HG03064 (cell line): ENCODE results near the gene BATF.
A peak's percentile ranks its signal among the peaks of the same experiment; 100 is the strongest.
"Not testable (repeated sequence)": the region's sequence is repeated elsewhere in the genome, so short reads cannot be mapped to it uniquely, and the experiment has no call there.

Experiments
- ATAC-seq: cut with Tn5 transposase; IDR thresholded peaks from one replicate; pipeline ENCODE4 v1.9.1; 2021; ENCODE audit warnings: low read depth; ENCODE audit not compliant: unreplicated experiment

Gene BATF, protein sequence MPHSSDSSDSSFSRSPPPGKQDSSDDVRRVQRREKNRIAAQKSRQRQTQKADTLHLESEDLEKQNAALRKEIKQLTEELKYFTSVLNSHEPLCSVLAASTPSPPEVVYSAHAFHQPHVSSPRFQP

DNA sequence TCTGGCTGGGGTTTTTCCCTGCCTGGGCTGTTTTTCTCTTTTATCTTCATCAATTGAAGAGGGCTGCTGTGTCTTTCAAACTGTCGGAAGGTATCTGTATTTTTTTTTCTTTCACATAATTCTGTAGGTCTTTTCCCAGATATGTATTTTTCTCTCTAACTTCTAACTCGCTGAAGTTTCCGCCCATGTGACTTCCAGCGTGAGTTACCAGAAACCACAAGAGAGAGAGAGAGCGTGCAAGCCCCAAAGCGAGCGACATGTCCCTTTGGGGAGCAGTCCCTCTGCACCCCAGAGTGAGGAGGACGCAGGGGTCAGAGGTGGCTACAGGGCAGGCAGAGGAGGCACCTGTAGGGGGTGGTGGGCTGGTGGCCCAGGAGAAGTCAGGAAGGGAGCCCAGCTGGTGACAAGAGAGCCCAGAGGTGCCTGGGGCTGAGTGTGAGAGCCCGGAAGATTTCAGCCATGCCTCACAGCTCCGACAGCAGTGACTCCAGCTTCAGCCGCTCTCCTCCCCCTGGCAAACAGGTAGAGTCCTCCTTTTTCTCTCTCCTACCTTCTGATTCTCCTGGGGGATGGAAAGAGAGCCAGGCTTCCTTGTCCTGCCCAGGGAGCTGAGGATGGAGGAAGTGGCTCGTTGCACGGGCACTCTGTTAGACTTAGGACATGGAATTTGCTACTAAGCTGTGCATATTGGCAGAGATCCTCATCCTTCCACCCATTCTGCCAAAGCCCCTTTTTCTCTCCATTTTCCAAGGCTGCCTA is at the start of gene BATF:
TSS of gene BATF (plus strand) at position 246 of the 759 bp plus-strand sequence. CDS start at position 460, 214 bp downstream.
- peak; percentile 53 for ATAC-seq

DNA sequence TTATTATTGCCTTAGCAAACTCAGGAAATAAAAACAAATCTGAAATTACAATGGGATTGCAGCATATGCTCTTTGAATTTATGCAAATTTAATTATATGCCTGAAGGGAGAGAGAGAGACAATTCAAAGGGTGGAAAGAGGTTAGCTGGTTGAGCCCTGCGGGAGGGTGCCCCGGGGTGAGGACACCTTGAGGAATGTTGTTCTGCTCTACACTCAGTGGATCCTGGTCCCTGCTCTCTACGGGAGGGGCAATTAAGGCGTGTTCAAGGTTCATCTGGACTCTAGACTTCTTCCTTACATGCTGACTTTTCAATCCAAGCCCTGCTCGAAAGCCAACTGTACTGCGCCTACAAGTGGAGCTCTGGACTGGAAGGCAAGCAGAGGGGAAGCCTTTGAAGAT is 48.1 kb upstream of the BATF start:
- ATAC-seq: not testable (repeated sequence)

DNA sequence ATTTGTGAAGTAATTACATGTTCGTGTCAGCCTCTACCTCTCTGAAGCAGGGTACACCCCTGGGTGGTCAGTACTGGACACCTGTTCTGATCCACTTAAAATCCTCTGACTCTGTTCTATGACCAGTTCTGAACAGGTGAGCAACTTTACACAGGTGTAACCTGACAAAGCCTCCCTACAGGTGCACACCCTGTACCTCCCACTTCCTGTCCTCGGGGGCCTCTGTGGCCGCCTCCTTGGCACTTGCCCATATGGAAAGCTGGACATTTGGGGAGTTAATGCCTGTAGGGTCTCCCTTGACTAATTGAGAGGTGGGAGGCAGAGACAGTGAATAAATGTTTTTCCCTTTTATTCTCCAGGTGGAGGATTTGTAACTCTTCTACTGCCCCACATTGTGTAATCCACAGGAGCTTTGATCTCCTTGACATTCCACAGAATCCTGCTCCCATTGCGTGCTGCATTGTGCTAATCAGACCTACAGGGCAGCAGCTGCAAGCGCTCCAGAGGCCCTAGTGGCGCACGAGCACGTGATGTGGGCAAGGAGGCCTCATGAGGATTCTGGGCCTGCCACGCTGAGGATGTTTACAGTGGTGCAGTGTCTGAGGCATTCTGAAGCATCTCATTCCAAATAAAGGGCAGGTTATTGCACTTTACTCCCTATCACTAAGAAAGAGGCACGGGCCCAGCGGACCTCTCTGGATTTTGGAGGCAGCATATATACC is 45.8 kb upstream of the BATF start:
- no peak for ATAC-seq

DNA sequence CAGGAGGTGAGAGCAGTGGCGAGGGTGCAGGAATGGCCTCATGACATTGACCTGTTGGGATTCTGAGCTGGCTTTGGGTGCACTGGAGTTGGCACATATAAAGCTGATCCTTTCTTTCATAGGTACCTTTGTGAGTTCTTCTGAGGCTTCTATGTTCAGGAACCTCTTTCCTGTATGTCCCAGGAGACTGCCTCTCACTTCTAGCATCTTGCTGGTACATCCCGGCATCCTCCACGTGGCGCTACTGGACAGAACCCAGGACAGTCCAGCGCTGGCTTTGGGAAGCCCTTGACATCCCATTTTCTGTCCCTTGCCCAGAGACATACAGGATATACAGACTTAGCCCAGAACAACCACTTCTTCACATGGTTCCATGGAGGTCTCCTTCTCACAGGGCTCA is 44.4 kb upstream of the BATF start:
- no peak for ATAC-seq

DNA sequence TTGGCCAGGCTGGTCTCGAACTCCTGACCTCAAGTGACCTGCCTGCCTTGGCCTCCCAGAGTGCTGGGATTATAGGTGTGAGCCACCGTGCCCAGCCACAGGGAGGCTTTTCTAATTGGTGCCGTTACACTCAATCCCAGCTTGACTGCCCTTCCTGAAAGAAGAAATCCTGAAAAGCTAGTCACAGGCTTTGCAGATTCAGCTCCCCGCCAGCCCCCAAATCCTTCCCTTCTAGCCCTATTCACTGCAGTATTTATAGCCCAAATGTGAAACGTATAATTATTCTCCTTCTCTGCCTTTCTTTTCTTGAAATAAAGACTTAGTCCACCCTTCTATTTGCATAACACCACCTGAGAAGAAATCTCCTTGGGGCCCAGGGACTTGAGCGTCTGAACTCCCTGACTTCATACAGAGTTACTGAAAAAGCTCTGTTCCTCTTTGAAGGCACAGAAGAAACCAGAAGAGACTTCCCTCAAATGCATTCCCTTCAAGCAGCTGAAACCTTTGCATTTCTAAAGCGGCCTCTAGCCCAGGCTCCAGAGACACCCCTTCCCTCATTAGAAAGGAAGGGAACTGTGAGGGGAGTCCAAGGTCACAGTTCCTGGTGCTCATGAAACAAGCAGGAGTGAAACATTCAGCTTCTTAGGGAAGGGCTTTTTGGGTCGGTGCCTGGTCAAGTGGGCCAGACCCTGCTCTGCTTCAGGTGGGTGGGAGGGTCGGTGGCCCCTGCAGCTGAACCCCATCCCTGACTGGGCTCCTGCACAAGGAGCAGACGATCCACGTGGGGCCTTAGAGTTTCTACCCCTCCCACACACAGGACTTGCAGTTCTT is 42.3 kb upstream of the BATF start:
- peak; percentile 84 for ATAC-seq

DNA sequence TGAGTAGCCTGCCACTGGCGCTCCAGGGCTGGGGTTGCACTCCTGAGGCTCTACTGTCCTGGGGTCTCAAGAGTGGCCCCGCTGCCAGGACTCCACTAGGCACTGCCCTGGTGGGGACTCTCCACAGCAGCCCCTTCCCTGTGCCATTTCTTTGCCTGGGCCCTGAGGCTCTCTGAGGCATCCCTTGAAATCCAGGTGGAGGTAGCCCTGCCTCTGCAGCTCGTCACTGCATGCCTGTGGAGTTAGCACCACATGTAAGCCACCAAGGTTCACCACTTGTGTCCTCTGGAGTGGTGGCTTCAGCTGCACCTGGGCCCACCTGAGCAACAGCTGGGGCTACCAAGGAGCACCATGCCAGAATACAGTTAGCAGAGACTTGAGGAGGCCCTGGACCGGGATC is 39.9 kb upstream of the BATF start:
- no peak for ATAC-seq

DNA sequence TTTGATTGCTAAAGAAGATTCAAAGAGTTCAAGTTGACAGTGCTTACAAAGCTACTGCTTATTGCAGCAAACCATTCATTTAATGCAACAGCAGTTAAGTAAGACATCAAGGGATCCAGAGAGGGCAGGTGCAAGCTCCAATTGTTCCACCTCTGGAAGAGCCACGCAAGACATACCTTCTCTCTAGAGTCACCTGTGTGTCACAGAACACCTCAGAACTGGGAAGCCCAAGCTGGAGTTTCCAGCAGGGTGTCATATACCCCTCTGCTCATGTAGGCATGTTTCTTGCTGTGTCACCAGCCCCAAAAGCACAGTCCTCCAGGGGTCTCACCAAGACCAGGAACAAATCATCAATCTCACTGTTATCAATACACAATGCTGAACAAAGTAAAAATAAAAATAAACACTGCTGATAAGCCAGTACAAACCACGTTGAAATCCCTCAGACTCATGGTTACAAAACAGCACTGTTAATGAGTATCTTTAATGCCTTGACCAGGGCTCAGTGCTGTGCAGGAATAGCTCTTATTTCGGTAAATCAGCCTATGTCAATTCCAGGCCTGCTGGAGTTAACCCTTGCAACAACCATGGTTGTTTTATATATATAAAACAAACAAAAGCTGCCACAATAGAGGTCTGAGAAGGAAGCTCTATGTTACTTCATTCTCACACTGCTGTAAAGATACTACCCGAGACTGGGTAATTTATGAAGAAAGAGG is 37.4 kb upstream of the BATF start:
- ATAC-seq: no peak

DNA sequence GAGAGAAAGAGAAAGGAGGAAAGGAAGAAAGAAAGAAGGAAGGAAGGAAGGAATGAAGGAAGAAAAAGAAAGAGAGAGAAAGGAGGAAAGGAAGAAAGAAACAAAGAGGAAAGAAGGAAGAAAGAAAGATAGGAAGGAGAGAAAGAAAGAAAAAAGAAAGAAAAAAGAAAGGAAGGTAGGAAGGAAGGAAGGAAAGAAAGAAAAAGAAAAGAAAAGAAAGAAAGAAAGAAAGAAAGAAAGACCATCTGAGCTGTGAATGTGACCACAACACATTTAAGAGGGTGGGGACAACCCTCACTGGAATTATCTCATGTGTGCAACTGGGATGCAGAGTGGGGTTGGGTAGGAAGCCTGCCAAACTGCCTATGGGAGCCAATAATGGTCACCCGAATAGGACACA is 36.0 kb upstream of the BATF start:
- no peak for ATAC-seq

DNA sequence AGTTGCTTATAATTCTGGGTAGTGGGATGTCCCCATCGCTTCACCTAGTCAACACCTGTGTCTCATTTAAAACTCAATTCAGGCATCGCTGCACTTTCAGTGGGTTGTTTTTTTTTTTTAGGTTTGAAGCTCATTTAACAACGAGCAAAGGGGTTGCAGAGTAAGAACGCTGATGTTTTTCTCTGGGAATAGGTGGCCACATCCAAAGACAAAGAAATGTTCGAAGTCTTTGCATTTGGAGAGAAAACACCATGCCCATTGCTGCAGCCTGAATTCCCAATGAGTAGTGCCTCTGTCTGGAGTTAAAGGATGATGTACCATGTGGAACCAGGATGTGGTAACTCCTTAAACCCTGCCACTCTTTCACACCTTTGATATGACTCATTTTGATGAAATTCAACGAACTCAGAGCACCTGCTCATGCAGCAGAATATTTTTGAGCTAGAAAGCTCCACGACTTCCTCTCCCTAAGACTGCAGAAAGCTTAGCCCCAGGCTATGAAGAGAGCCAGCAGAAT is 35.1 kb upstream of the BATF start:
- peak; percentile 85 for ATAC-seq

DNA sequence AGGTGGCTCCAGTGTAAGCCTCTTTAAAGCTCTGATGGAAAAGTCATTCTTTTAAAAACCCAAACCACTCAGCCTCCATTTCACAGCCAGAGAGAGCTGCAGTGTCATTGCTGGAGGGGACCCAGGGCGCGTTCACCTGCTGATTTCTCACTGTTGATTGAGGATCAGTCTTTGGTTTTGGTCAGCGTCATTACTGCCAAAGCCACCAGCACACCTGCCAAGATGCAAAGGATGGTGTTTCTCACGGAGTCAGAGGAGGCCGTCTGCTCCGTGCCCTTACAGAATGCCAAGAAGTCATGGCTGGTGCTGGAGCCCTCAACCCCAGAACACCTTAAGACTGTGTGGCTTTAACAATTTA is 32.8 kb upstream of the BATF start:
- no peak for ATAC-seq

DNA sequence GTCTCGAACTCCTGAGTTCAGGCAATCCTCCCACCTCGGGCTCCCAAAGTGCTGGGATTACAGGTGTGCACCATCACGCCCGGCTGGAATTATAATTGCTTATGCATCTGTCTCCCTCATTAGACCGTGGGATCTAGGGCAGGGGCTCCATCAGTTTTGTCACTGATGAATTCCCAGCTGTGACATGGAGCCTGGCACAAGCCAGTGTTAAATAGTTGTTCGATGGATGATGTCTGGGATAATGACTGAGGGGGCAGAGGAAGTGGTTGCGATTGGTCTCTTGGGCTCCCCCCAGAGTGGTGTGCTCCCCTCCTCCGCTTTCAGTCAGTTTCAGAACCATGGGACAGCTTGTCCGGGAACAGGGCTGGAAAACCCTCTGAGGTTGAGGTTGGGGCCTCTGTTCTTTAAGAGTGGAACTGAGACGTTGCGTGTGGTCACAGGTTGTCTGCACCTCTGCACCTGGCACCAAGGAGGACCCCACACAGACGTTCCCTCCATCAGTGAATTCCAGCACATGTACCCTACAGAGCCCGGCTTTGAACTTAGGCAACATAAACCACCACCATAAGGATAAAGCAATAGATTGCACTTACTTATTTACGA is 30.8 kb upstream of the BATF start:
- no peak for ATAC-seq

DNA sequence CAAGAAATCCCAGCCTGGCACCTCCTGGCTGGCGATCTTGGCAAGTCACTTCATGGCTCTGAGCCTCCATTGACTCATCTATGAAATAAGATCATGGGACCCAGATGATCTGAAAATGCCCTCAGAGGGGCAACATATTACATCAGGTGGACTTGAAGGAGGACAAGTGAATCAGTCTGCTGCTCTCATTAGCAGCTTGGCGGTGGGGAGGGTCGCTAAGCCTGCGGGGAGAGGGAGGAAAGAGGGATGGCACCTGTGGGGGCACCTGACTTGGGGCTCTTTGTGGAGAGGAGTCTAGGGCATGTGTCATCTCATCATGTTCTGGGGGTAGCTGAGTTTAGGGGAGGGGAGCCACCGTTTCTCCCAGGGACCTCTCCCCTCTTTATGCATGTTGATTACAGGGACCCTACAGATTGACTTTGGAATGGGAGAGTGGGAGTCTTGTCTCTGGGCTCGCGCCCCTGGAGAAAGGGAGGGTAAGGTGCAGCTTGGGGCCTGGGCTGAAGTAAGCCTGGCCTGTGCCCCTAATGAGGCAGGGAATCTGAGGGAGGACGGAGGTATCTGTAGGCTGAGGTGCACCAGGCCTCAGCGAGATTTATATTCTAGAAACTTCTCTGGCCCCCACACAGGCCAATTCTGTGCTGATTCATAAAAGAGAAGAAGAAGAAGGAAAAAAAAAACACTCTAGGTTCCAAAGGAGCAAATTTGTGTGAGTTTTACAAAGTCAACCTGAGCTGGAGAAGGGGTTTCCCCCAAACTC is 29.3 kb upstream of the BATF start:
- no peak for ATAC-seq

DNA sequence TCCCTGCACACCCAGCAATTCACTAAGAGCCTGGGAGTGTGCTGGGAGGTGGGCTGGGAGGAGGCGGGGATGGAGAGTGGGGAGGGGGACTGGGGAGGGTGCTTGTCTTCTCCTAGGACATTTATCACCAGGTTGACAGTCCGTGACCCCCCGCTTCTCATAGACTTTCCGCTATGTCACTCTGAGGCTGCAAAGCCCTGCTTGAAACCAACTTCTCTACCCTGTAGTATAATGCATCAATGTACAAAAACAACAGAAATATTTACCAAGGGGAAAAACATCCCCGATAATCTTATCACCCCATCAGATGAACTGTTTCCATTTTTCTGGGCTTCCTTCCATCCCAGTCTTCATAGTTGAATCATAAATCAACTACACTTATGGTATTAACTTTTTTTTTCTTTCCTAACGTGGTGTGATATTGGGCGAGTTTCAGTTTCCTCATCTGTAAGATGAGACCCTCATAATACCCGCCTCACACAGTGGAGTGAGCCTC is 28.6 kb upstream of the BATF start:
- ATAC-seq: no peak

DNA sequence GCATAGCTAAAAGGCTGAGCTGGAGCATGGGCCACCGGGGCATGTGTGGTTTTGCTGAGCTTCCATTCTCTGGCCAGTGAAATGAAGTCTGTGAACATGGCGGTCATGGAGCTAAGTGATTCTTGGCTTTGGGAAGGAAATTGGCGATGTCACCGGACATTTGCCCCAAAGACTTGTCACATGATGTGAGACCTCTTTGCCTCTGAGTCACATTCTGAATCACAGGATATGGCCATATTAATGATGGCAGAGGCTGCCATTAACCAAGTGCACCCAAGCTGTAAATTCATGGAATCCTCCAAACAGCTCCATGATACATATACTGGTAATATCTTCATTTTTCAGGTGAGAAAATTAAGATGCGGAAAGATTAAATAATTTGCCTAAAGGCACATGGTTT is 27.4 kb upstream of the BATF start:
- ATAC-seq: no peak

DNA sequence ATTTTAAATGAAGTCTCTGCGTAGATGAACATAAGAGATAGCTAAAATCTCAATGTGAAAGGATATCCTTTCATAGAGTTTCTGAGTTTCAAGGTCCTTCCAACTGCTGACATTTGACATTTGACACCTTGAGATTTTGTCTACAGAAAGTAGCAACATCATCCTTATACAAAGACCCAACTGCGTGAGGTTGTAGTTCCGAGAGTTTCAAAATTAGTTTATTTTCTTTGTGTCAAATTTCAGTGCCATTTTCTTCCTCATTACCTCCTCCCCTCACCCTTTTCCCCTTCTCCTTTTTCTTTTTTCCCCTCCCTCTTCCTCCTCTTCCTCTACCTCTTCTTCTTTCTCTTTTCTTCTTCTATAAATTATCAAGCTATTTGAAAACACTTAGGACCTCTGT is 26.9 kb upstream of the BATF start:
- no peak for ATAC-seq

DNA sequence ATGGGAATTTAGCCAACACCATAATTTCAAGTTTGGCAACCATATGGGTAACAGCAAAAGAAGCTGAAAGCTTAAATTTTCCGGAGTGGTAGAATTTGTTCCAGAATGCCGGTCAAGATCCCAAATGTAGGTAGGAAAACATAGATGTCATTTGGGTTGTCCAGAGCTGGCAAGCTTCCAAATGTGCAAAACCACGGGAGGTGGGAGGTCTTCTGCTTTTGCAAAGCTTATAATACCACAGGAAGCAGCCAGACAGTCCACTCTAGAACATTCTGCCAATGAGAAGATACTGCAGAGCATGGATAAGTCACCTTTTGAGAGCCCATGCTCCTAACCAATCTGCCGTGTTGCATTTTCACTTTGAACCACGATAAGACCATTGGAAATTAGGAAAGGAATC is 26.4 kb upstream of the BATF start:
- ATAC-seq: no peak

DNA sequence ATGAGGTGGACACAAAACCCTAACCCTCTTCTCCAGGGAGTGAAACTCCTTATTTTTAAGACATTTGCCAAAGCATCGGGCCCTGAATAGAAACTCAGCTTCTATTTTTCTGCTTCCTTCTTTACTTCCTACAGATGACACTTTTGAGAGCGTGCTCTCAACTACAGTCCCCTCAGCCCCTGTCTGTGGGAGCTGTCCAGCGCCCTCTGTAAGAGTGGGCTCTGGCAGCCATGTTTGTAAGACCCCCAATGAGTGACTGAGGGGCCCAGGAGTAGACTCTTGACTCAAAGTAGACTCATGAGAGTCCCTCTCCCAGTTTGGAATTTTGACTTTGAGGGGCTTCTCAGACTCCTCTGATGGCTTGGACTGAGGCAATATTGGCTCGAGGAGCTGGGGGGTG is 25.5 kb upstream of the BATF start:
- no peak for ATAC-seq

DNA sequence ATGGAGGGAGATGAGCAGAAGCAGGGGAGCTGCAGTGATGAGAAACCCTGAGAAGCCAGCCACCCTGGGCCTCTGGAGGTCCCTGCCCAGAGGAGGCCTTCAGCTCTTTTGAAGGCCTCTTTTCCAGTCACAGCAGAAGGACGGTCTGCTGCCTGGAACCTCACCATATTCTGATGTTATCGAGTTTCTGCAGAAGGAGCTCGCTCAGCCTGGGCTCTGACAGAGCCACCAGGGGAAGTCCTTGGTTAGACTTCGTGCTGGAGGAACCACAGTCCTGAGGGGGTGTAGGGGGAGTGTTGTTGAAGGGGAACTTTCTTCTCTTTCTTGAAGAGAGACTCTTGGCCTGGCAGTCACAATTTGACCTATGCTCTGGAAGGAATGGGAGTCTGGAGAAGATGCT is 25.1 kb upstream of the BATF start:
- ATAC-seq: no peak

DNA sequence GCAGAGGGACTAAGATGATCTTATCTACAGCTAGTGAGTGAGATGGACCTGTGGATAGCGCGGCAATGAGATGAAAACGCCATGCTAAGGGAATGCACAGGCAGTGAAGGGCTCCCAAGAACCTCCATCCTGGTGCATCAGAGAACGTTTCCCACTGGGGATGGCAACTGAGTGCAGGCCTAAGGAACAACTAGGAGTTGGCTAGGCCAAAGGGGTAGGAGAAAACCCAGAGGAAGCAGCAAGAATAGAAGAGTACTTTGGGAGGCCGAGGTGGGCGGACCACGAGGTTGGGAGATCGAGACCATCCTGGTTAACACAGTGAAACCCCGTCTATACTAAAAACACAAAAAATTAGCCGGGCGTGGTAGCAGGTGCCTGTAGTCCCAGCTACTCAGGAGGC is 24.6 kb upstream of the BATF start:
- ATAC-seq: no peak
